Immature natural killer cell (primary cell): ENCODE data around the gene SGK1. TPM values are rescaled to one million over a fixed set of nuclear protein-coding genes. Genes with fewer than 3 reads are reported as not detected.
"Not testable (repeated sequence)": the region's sequence is repeated elsewhere in the genome, so short reads cannot be mapped to it uniquely, and the experiment has no call there.

Source experiments
- DNase-seq, 3 donors: peaks; one replicate each; pipeline ENCODE4 v3.0.0; 2022; ENCODE audit warnings: mixed read lengths in 1 of 3
- H3K27ac Mint-ChIP-seq, 6 donors: one replicate each; pipeline ENCODE4 v1.8.0; 2020; ENCODE audit warnings: mixed read lengths in 6 of 6, mild to moderate bottlenecking in 5 of 6, inconsistent platforms in 4 of 6, moderate library complexity in 3 of 6
- H3K27me3 Mint-ChIP-seq, 3 donors: one replicate each; pipeline ENCODE4 v1.8.0; 2020 to 2021; ENCODE audit warnings: low read depth in 3 of 3, mild to moderate bottlenecking in 3 of 3, mixed read lengths in 3 of 3, moderate library complexity in 3 of 3, inconsistent platforms in 1 of 3
- H3K36me3 Mint-ChIP-seq, 3 donors: one replicate each; pipeline ENCODE4 v1.8.0; 2020; ENCODE audit warnings: mixed read lengths in 3 of 3, inconsistent platforms in 2 of 3, mild to moderate bottlenecking in 2 of 3
- H3K4me1 Mint-ChIP-seq, 2 donors: one replicate each; pipeline ENCODE4 v1.8.0; 2020; ENCODE audit warnings: inconsistent platforms in 2 of 2, mild to moderate bottlenecking in 2 of 2, mixed read lengths in 2 of 2, moderate library complexity in 1 of 2
- H3K4me3 Mint-ChIP-seq, 5 donors: one replicate each; pipeline ENCODE4 v1.8.0; 2020; ENCODE audit warnings: mild to moderate bottlenecking in 5 of 5, mixed read lengths in 5 of 5, inconsistent platforms in 3 of 5, moderate library complexity in 3 of 5
- H3K9me3 Mint-ChIP-seq, 6 donors: one replicate each; pipeline ENCODE4 v1.8.0; 2020; ENCODE audit warnings: mild to moderate bottlenecking in 6 of 6, mixed read lengths in 6 of 6, inconsistent platforms in 4 of 6, moderate library complexity in 3 of 6
- polyA plus RNA-seq, 3 donors: library from polyadenylated mRNA; unstranded; fragments of 300-500 nt; fragmentation: Illumina TruSeq; gene quantifications; one replicate each; pipeline ENCODE4 v1.2.3, GENCODE V29; 2021

The SGK1 gene
- polyA plus RNA-seq, 3 donors from 2014 or later: 1.2 to 4.3 (median 3.8) TPM

- no peak overlapping the region for H3K27ac Mint-ChIP-seq
- H3K36me3 Mint-ChIP-seq: no peaks in the 10 kb centered on the region
- H3K9me3 Mint-ChIP-seq: no peaks in the 10 kb centered on the region
- H3K4me1 Mint-ChIP-seq: peaks cover 11 to 23% of the 10 kb centered on the region in 2 donors
- peaks cover 0 to 3% (median 0%) of the 10 kb centered on the region in 3 donors for H3K27me3 Mint-ChIP-seq
- H3K4me3 Mint-ChIP-seq: no peak overlapping the region
- no peak for DNase-seq
Measured at GRCh38 chr6:134278000-134278399, 39.9 kb downstream of the SGK1 start.

DNA sequence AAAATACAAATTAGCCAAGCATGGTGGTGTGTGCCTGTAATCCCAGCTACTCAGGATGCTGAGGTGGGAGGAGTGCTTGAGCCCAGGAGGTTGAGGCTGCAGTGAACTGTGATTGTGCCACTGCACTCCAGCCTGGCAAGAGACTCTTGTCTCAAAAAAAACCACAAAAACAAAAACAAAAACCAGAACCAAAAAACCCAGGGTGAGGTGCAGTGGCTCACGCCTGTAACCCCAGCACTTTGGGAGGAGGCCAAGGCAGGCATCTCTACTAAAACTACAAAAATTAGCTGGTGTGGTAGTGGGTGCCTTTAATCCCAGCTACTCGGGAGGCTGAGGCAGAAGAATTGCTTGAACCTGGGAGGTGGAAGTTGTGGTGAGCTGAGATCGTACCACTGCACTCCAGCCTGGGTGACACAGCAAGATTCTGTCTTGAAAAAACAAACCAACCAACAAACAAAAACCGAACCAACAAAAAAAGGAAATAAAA is 41.0 kb downstream of the SGK1 start:
- Mint-ChIP-seq H3K27ac (peak overlapping the region in 3 of 6 donors; percentile 13 to 30 (median 28)), H3K4me3 (peak overlapping the region in 2 of 5 donors; percentile 29 to 33), H3K4me1 (peaks cover 17 to 32% of the 10 kb centered on the region in 2 donors)
- H3K36me3 Mint-ChIP-seq, H3K27me3 Mint-ChIP-seq, DNase-seq, H3K9me3 Mint-ChIP-seq: not testable (repeated sequence)

GRCh38 chr6:134272374-134272773 is 45.5 kb downstream of the SGK1 start:
- Mint-ChIP-seq H3K4me3 (peak overlapping the region in 4 of 5 donors; percentile 13 to 50 (median 25)), H3K9me3 (no peaks in the 10 kb centered on the region), H3K4me1 (peaks cover 19 to 37% of the 10 kb centered on the region in 2 donors), H3K36me3 (no peaks in the 10 kb centered on the region), H3K27ac (peak overlapping the region in 5 of 6 donors; percentile 10 to 74 (median 36)), H3K27me3 (peaks cover 0 to 2% (median 0%) of the 10 kb centered on the region in 3 donors)
- DNase-seq: peak; percentile 10 to 28 (median 12)

- H3K27me3 Mint-ChIP-seq: peaks cover 0 to 3% (median 2%) of the 10 kb centered on the region in 3 donors
- no peak overlapping the region for H3K27ac Mint-ChIP-seq
- H3K9me3 Mint-ChIP-seq: no peaks in the 10 kb centered on the region
- H3K4me1 Mint-ChIP-seq: peaks cover 10 to 15% of the 10 kb centered on the region in 2 donors
- DNase-seq: no peak
- H3K4me3 Mint-ChIP-seq: no peak overlapping the region
- H3K36me3 Mint-ChIP-seq: no peaks in the 10 kb centered on the region
Measured at GRCh38 chr6:134267917-134268361, 50.0 kb downstream of the SGK1 start.

DNA sequence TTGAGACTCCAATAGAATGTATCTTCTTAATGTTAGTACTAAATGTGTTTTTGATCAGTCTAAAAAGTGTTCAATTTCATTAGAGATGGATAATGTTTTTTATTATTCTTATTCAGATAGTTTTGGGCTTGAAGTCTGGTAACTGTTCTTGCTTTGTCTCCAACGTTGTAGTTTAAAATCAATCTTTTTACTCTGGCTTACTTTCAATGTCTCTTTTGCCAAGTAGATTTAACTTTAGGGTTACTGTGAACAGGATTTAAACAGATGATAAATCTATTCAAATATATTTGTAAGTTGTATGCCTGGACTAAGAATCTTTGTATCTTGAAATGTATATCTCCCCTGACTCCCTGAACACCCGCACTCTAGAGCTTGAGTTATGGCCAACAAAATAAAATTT is 51.1 kb downstream of the SGK1 start:
- Mint-ChIP-seq H3K27me3 (peaks cover 0 to 3% (median 2%) of the 10 kb centered on the region in 3 donors), H3K4me1 (peaks cover 4 to 5% of the 10 kb centered on the region in 2 donors), H3K27ac (no peak overlapping the region), H3K4me3 (no peak overlapping the region), H3K9me3 (no peaks in the 10 kb centered on the region), H3K36me3 (no peaks in the 10 kb centered on the region)
- no peak for DNase-seq

- DNase-seq: no peak
- Mint-ChIP-seq H3K4me3 (no peak overlapping the region), H3K4me1 (no peaks in the 10 kb centered on the region), H3K27me3 (peaks cover 0 to 2% (median 0%) of the 10 kb centered on the region in 3 donors), H3K36me3 (no peaks in the 10 kb centered on the region), H3K27ac (no peak overlapping the region), H3K9me3 (no peaks in the 10 kb centered on the region)
Measured at GRCh38 chr6:134261766-134262165, 56.1 kb downstream of the SGK1 start.

- Mint-ChIP-seq H3K9me3 (no peaks in the 10 kb centered on the region), H3K27ac (no peak overlapping the region), H3K4me3 (no peak overlapping the region)
Measured at GRCh38 chr6:134258849-134259306, 59.0 kb downstream of the SGK1 start.

DNA sequence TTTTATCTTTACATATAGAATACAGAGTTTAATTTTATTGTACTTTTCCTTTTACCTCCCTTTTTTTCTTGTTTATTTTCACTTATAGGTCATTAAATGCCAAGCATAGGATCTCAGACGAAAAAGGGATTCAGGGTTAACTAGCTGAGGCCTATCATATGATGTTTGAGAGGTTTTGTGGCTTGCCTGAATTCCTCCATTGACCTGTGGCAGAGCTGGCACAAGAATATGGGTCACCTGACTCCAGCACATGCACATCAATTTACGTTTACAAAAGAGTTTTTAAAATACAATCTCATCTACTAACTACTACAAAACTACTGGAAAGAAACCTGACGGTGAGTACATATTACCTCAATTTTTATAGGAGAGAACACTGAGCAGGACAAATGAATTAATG is 60.4 kb downstream of the SGK1 start:
- no peak for DNase-seq
- Mint-ChIP-seq H3K4me3 (no peak overlapping the region), H3K27me3 (no peaks in the 10 kb centered on the region), H3K36me3 (no peaks in the 10 kb centered on the region), H3K9me3 (no peaks in the 10 kb centered on the region), H3K27ac (no peak overlapping the region), H3K4me1 (no peaks in the 10 kb centered on the region)

More at GRCh38 chr6:134258849-134259306, 59.0 kb downstream of the SGK1 start:
- H3K36me3 Mint-ChIP-seq: no peaks in the 10 kb centered on the region
- no peaks in the 10 kb centered on the region for H3K4me1 Mint-ChIP-seq
- no peak for DNase-seq
- no peaks in the 10 kb centered on the region for H3K27me3 Mint-ChIP-seq

DNA sequence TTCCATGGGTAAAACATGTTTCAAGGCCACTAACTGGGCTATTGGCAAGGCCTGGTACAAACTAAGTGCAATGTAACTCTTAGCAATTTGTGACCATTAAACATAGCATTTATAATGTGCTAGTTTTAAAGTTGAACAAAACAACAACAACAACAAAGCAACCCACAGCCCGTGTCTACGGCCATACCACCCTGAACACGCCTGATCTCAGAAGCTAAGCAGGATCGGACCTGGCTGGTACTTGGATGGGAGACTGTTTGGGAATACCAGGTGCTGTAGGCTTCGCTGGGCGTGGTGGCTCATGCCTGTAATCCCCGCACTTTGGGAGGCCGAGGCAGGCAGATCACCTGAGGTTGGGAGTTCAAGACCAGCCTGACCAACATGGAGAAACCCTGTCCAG is 61.0 kb downstream of the SGK1 start:
- H3K4me1 Mint-ChIP-seq: no peaks in the 10 kb centered on the region
- H3K4me3 Mint-ChIP-seq: no peak overlapping the region
- H3K27ac Mint-ChIP-seq: no peak overlapping the region
- H3K36me3 Mint-ChIP-seq: no peaks in the 10 kb centered on the region
- no peak for DNase-seq
- H3K9me3 Mint-ChIP-seq: no peaks in the 10 kb centered on the region
- peaks cover 0 to 2% (median 0%) of the 10 kb centered on the region in 3 donors for H3K27me3 Mint-ChIP-seq

DNA sequence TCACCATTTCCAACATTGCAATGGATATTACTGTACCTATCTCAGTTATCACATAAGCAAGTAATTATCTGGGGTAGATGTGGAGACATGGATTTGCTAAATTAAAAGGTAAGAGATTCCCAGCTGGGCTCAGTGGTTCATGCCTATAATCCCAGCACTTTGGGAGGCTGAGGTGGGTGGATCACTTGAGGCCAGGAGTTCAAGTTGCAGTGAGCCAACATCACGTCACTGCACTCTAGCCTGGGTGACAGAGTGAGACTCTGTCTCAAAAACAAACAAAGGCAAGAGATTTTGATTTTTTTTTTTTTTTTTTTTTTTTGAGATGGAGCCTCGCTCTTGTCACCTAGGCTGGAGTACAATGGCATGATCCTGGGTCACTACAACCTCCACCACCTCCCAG is 62.6 kb downstream of the SGK1 start:
- H3K4me1 Mint-ChIP-seq, DNase-seq, H3K27ac Mint-ChIP-seq, H3K4me3 Mint-ChIP-seq, H3K9me3 Mint-ChIP-seq, H3K36me3 Mint-ChIP-seq, H3K27me3 Mint-ChIP-seq: not testable (repeated sequence)

- Mint-ChIP-seq H3K9me3 (no peaks in the 10 kb centered on the region), H3K4me3 (no peak overlapping the region), H3K36me3 (no peaks in the 10 kb centered on the region), H3K27me3 (peaks cover 0 to 2% (median 0%) of the 10 kb centered on the region in 3 donors), H3K27ac (no peak overlapping the region), H3K4me1 (peaks cover 2 to 16% of the 10 kb centered on the region in 2 donors)
- DNase-seq: no peak
Measured at GRCh38 chr6:134254118-134254517, 63.8 kb downstream of the SGK1 start.

DNA sequence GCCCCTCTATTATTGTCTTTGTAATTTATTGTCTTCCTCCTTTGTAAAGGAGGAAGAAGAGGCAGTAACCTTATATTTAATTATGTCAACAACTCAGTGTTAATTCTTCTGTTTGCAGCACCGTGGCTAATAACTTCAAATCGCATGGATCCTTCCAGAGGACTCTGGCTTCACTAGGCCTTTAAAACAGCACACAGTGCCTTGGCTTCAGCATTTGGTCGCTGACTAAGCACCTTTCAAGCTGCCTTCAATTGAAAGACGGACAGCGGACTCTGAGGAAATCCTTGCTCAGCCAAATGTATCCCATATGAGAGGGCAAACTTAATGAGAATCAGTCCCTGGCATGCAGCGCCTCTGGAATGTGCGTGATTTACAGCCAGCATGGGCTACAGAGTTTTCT is 64.2 kb downstream of the SGK1 start:
- Mint-ChIP-seq H3K27me3 (peaks cover 0 to 2% (median 2%) of the 10 kb centered on the region in 3 donors), H3K36me3 (no peaks in the 10 kb centered on the region), H3K4me3 (no peak overlapping the region), H3K4me1 (peaks cover 2 to 20% of the 10 kb centered on the region in 2 donors), H3K9me3 (no peaks in the 10 kb centered on the region), H3K27ac (no peak overlapping the region)
- no peak for DNase-seq

GRCh38 chr6:134251320-134251719 is 66.6 kb downstream of the SGK1 start:
- DNase-seq: no peak
- Mint-ChIP-seq H3K9me3 (no peaks in the 10 kb centered on the region), H3K4me1 (peaks cover 15 to 38% of the 10 kb centered on the region in 2 donors), H3K27me3 (peaks cover 2 to 7% (median 3%) of the 10 kb centered on the region in 3 donors), H3K36me3 (no peaks in the 10 kb centered on the region), H3K27ac (no peak overlapping the region), H3K4me3 (no peak overlapping the region)

- H3K27me3 Mint-ChIP-seq: peaks cover 2 to 7% (median 3%) of the 10 kb centered on the region in 3 donors
- H3K36me3 Mint-ChIP-seq: no peaks in the 10 kb centered on the region
- peaks cover 15 to 38% of the 10 kb centered on the region in 2 donors for H3K4me1 Mint-ChIP-seq
- H3K27ac Mint-ChIP-seq: no peak overlapping the region
- no peak for DNase-seq
- H3K4me3 Mint-ChIP-seq: no peak overlapping the region
- H3K9me3 Mint-ChIP-seq: no peaks in the 10 kb centered on the region
Measured at GRCh38 chr6:134250776-134251175, 67.1 kb downstream of the SGK1 start.
